OCI-LY7 (cell line): ENCODE measurements around the gene XAB2.

Experiments
- EZH2phosphoT487 ChIP-seq: fragments of 200-600 bp; sonication (generic); IDR thresholded peaks from 2 replicates; pipeline ENCODE4 v1.6.1; 2018; ENCODE audit warnings: low read depth, borderline replicate concordance, mild to moderate bottlenecking, mixed run types, antibody characterized with exemption, low read length, moderate library complexity, mixed read lengths
- TF ChIP-seq, protein P1 (sequence below): fragments of 200-600 bp; sonication (generic); conservative IDR thresholded peaks from 2 replicates; pipeline ENCODE4 v1.5.1; 2014; ENCODE audit warnings: mild to moderate bottlenecking, antibody characterized with exemption, low read length, moderate library complexity, mixed read lengths

DNA sequence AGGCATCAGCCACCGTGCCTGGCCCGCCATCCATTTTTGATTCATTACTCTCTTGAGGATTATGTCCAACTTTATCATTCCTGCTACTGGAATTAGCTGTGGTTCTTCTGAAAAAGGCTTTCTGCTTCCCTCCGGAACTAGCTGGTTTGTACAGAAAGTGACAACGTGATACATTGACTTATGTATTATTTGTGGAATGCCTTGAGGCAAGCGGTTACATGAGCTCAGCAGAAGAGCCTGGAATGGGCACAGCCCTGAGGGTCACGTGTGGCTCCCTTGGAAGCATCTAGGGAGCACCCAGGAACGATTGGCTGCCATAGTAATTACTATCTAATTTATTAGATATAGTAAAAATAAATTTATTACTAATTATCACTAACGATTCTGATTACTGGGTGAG lies 25.1 kb upstream of the XAB2 start:
- TF ChIP-seq, protein P1, sequence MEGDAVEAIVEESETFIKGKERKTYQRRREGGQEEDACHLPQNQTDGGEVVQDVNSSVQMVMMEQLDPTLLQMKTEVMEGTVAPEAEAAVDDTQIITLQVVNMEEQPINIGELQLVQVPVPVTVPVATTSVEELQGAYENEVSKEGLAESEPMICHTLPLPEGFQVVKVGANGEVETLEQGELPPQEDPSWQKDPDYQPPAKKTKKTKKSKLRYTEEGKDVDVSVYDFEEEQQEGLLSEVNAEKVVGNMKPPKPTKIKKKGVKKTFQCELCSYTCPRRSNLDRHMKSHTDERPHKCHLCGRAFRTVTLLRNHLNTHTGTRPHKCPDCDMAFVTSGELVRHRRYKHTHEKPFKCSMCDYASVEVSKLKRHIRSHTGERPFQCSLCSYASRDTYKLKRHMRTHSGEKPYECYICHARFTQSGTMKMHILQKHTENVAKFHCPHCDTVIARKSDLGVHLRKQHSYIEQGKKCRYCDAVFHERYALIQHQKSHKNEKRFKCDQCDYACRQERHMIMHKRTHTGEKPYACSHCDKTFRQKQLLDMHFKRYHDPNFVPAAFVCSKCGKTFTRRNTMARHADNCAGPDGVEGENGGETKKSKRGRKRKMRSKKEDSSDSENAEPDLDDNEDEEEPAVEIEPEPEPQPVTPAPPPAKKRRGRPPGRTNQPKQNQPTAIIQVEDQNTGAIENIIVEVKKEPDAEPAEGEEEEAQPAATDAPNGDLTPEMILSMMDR, result no peak
- no peak for TF ChIP-seq EZH2phosphoT487
